T follicular helper cell (primary cell): Measurements from ENCODE around the gene ARHGAP22.

Source experiments
- DNase-seq: peaks from one replicate; pipeline ENCODE4 v3.0.0-alpha.2; 2020; ENCODE audit warnings: low read depth

The ARHGAP22 gene

GRCh38 chr10:48607356-48608278 is 2.7 kb upstream of the ARHGAP22 start:
- DNase-seq = no peak

- no peak for DNase-seq
These were observed 1.9 kb upstream of the ARHGAP22 start for GRCh38 chr10:48606530-48607355.

DNA sequence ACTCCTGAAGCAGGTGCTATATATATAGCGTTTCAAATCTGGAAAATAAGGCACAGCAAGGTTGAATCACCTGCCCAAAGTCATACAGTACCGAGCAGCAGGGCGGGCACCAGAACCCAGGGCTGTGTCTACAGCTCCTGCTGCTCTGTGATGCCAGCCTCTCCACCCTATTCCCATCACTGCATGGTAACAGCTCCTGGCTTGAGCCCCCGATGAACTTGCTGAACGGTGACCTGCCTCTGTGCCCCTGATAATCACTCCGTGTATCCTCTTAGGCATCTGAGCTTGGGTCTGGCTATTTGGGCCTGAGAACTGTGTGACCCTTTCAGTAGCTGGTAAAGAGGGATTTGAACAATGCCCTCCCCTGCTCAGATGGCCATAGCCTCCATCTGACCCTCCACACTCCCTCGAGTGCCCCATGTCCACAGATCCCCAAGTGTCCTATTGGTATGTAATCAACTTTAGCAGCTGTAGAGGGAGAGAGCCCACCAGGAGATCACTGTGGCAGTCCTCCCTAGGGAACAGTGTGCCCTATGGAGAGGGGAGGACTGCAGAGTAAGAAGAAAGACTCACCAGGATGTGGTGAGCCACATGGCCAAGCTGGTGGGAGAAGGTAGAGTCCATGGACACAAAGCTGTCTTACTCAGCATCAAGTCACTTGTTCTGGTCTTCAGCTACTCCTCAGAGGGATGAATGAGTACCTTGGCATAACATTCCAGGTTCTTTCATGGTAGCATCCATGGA is 1.1 kb upstream of the ARHGAP22 start:
- no peak for DNase-seq

DNA sequence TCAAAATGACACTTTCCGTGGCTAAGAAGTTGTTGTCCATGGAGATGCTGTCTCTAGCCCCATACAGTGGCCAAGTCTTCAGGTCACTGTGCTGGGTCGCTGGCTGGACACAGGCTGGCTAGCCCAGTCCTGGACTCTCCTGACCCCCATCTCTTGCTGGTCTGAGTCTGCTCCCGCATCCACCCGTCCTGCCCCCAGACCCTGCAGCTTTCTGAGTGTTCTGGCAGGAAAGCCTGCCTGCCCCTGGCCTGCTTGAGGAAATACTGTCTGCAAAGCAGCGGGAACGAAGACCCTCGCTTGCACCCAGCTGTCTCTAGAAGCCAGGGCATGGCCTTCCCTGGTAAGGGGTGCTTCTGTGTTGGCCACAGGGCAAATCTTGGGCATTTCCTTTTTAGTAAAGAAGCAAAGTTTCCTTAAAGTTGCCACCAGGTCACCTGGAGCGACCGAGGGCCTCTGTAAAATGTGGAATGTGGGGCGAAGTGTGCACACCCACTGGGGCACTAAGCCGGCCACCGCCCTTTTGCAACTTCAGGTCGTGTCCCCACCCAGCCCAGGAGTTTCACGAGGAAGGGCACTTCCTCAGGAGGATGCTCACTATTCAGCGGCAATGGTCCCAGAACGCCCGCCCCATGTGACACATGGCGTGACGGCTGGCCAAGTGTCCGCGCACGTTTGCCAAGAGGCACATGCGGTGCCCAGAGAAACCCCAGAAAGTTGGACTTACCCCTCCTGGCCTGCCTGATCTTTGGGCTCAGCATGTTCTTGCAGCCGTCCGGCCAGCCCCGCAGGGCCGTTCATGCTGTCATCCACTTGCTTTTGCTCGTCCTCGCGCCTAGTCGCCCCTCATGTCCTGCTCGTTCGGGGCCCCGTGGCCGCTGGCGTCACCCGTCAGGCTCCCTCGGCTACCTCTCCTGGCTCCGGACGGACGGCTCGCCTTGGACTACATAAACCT is 558 bp downstream of the ARHGAP22 start:
- DNase-seq = no peak

DNA sequence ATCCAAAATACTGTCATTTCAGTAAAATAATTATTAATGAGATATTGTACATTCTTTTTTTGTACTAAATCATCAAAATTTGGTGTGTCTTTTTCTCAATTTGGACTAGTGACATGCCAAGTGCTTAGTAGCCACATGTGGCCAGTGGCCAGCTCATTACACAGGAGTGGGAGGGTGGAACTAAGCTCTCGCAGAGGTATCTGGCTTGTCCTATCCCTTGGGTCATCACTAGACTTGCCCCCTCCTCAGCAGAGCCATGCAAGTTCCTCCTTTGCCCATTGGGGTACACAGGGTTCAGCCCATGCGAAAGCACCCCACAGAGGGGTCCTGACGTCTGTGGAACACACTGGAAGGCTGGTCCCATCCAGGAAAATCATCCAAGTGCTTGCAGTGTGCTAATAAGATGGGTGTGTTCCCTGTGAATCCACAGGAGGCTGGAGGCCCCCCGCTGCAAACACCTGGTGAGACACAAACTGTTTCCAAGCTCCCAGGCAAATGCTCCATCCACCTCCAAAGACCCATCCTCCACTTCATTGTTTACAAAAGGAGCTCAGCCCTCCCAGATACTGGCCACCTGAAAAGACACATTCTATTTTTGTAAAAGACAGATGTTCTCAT is 1.3 kb downstream of the ARHGAP22 start:
- DNase-seq = no peak

DNA sequence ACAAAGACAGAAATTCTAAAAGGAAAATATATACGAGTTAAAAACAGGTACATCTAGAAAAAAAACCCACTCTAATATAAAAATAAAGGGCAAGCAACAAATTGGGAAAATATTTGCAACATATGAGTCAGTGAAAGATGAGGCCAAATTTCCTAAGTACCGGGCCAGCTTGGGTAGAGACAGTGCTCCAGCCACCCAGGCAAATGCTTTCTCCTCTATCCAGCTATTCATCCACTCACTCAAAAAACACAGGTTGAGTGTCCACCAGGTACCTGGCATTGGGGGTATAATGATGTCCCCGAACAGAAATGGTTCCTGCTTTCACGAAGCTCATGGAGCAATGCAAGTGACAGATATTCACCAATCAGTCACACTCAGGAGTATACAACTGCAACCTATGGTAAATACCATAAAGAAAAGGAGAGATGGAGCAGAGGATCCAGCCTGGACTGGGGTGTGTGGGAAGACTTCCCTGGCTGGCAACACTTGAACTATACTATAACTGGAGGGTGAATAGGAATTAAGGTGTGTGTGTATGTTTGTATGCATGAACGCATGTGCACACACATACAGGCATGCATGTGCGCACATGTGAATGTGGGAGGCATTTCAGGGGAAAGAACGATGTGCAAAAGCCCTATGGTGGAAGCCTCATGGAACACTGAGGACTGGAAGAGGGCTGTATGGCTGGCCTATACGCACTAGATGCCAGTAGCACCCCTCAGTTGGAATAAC is 2.3 kb downstream of the ARHGAP22 start:
- DNase-seq = no peak

- DNase-seq = no peak
These were observed 3.1 kb downstream of the ARHGAP22 start for GRCh38 chr10:48601789-48602188.

- no peak for DNase-seq
These were observed 4.0 kb downstream of the ARHGAP22 start for GRCh38 chr10:48600645-48601505.

GRCh38 chr10:48599830-48600134 is 5.1 kb downstream of the ARHGAP22 start:
- DNase-seq = no peak

- no peak for DNase-seq
These were observed 5.7 kb downstream of the ARHGAP22 start for GRCh38 chr10:48598936-48599829.

GRCh38 chr10:48598243-48598935 is 6.5 kb downstream of the ARHGAP22 start:
- DNase-seq = no peak

GRCh38 chr10:48595539-48595932 is 9.3 kb downstream of the ARHGAP22 start:
- no peak for DNase-seq

- no peak for DNase-seq
These were observed 9.9 kb downstream of the ARHGAP22 start for GRCh38 chr10:48594803-48595538.

- no peak for DNase-seq
These were observed 10.5 kb downstream of the ARHGAP22 start for GRCh38 chr10:48594371-48594770.

- DNase-seq = no peak
These were observed 12.5 kb downstream of the ARHGAP22 start for GRCh38 chr10:48592346-48592745.

GRCh38 chr10:48590945-48591344 is 13.9 kb downstream of the ARHGAP22 start:
- DNase-seq = no peak

- DNase-seq = no peak
These were observed 15.6 kb downstream of the ARHGAP22 start for GRCh38 chr10:48589266-48589665.
